ENCODE data around the gene FBLIM1. TPM values are rescaled to one million over a fixed set of nuclear protein-coding genes. Genes with fewer than 3 reads are reported as not detected.

Gene FBLIM1
- total and polyA plus RNA-seq, 9 donors: 39.0 to 160 (median 67.6) TPM

GRCh38 chr1:15834406-15835204 is 76.0 kb downstream of the FBLIM1 start:
- TF ChIP-seq POLR2A (IDR thresholded peaks at IDR 0.05): no peak
- TF ChIP-seq, protein P1, sequence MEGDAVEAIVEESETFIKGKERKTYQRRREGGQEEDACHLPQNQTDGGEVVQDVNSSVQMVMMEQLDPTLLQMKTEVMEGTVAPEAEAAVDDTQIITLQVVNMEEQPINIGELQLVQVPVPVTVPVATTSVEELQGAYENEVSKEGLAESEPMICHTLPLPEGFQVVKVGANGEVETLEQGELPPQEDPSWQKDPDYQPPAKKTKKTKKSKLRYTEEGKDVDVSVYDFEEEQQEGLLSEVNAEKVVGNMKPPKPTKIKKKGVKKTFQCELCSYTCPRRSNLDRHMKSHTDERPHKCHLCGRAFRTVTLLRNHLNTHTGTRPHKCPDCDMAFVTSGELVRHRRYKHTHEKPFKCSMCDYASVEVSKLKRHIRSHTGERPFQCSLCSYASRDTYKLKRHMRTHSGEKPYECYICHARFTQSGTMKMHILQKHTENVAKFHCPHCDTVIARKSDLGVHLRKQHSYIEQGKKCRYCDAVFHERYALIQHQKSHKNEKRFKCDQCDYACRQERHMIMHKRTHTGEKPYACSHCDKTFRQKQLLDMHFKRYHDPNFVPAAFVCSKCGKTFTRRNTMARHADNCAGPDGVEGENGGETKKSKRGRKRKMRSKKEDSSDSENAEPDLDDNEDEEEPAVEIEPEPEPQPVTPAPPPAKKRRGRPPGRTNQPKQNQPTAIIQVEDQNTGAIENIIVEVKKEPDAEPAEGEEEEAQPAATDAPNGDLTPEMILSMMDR (IDR thresholded peaks at IDR 0.05): peak in 1 of 3 donors; percentile 20
- 0 to 1% (median 0%) methylated on average over 47 to 77 of the region's 77 CpGs for WGBS, 3 donors
- H3K36me3 ChIP-seq: no peaks in the 10 kb centered on the region
- no peaks in the 10 kb centered on the region for H3K27me3 ChIP-seq
- peaks cover 3% of the 10 kb centered on the region for H3K4me1 ChIP-seq (ENCODE audit: insufficient read depth)
- intact Hi-C loops (cut with DNase I): loop anchor here in 1 of 4 donors (2.0 kb wide), 1 partner anchor 14 kb away; no protein-coding TSS in a partner anchor
- H3K9me3 ChIP-seq: no peaks in the 10 kb centered on the region
- peak overlapping the region; percentile 99 to 100 for H3K27ac ChIP-seq
- DNase-seq: peak; percentile 81 to 89 (median 87)
- H3K4me3 ChIP-seq: peak overlapping the region; percentile 53

DNA sequence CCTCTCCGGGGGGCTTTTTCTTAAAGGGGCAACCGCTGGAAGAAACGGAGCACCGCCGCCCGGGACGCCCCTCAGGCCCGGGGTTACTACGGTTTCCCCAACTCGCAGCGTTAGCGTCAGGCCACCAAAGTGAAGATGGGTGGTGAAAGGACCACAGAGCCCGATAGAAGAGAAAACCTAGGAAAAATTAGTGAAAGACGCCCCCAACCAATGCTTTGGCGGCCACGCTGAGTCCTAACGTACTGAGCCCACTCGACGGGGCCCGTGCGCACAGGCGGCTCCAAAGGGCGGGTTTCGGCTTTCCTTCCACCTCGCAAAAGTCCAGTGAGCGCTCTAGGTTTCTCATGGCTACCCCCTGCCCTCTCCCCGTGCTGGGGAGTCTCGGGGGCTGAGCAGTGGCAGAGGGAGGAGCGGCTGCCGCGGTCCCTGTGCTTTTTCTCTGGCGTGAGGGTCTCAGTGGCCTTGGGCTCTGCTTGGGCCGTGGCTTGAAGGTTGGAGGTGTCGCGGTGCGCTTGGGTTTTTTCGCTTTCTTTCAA is 76.7 kb downstream of the FBLIM1 start:
- H3K27me3 ChIP-seq: no peaks in the 10 kb centered on the region
- no peak for TF ChIP-seq POLR2A (IDR thresholded peaks at IDR 0.05)
- TF ChIP-seq, protein P1 (IDR thresholded peaks at IDR 0.05): peak in 1 of 3 donors; percentile 2
- no peaks in the 10 kb centered on the region for H3K9me3 ChIP-seq
- no peak for DNase-seq
- WGBS, 3 donors: 0 to 1% (median 1%) methylated on average over 37 of the region's 37 CpGs
- peak overlapping the region; percentile 99 to 100 for H3K27ac ChIP-seq
- peak overlapping the region; percentile 53 for H3K4me3 ChIP-seq
- intact Hi-C loops (cut with DNase I): loop anchor here in 1 of 4 donors (2.0 kb wide), 1 partner anchor 14 kb away; no protein-coding TSS in a partner anchor
- no peaks in the 10 kb centered on the region for H3K36me3 ChIP-seq
- peaks cover 3% of the 10 kb centered on the region for H3K4me1 ChIP-seq (ENCODE audit: insufficient read depth)

GRCh38 chr1:15835741-15836510 is 77.3 kb downstream of the FBLIM1 start:
- TF ChIP-seq, protein P1 (IDR thresholded peaks at IDR 0.05): no peak
- TF ChIP-seq EP300 (IDR thresholded peaks at IDR 0.05): peak; percentile 94
- peak; percentile 82 for TF ChIP-seq POLR2A (IDR thresholded peaks at IDR 0.05)
- peak; percentile 100 for DNase-seq
- intact Hi-C loops (cut with DNase I): loop anchor here in 1 of 4 donors (2.0 kb wide), 1 partner anchor 13 kb away; no protein-coding TSS in a partner anchor
- H3K36me3 ChIP-seq: no peaks in the 10 kb centered on the region
- peak overlapping the region; percentile 99 to 100 for H3K27ac ChIP-seq
- no peaks in the 10 kb centered on the region for H3K9me3 ChIP-seq
- WGBS, 3 donors: 1 to 2% (median 2%) methylated on average over 59 to 66 of the region's 66 CpGs
- H3K4me3 ChIP-seq: peak overlapping the region; percentile 53
- no peaks in the 10 kb centered on the region for H3K4me1 ChIP-seq (ENCODE audit: insufficient read depth)
- no peaks in the 10 kb centered on the region for H3K27me3 ChIP-seq

Other genes starting within 250 kb of the FBLIM1 start
- 10 to 100 TPM; 13.4 to 62.0 (median 44.4) TPM for gene CASP9, start 234.6 kb upstream of the FBLIM1 start, total RNA-seq
- gene CASP9, start 234.6 kb upstream of the FBLIM1 start, polyA plus RNA-seq: 10 to 100 TPM; 21.1 to 33.5 TPM
- 10 to 100 TPM; 12.3 to 33.3 (median 17.9) TPM for gene DNAJC16, start 231.9 kb upstream of the FBLIM1 start, total RNA-seq
- gene DNAJC16, start 231.9 kb upstream of the FBLIM1 start, polyA plus RNA-seq: 1 to 10 TPM; 4.7 to 10.0 TPM
- gene AGMAT, start 173.7 kb upstream of the FBLIM1 start, total RNA-seq: under 1 TPM in 3 of 7 donors, not detected in 4; 0.30 to 0.31 (median 0.30) TPM
- gene AGMAT, start 173.7 kb upstream of the FBLIM1 start, polyA plus RNA-seq: 1 to 10 TPM in 1 of 2 donors, under 1 TPM in 1; 0.08 to 1.5 TPM
- 10 to 100 TPM; 18.7 to 30.9 (median 23.1) TPM for gene DDI2, start 141.3 kb upstream of the FBLIM1 start, total RNA-seq
- 1 to 10 TPM; 4.2 to 9.6 TPM for gene DDI2, start 141.3 kb upstream of the FBLIM1 start, polyA plus RNA-seq
- gene PLEKHM2, start 74.5 kb upstream of the FBLIM1 start, total RNA-seq: 10 to 100 TPM; 26.5 to 81.8 (median 55.1) TPM
- 10 to 100 TPM; 22.1 to 45.0 TPM for gene PLEKHM2, start 74.5 kb upstream of the FBLIM1 start, polyA plus RNA-seq
- 1 to 10 TPM; 1.1 to 2.5 (median 2.0) TPM for gene SLC25A34, start 22.5 kb upstream of the FBLIM1 start, total RNA-seq
- 1 to 10 TPM; 1.0 to 1.3 TPM for gene SLC25A34, start 22.5 kb upstream of the FBLIM1 start, polyA plus RNA-seq
- gene TMEM82, start 16.3 kb upstream of the FBLIM1 start, total RNA-seq: not detected
- not detected for gene TMEM82, start 16.3 kb upstream of the FBLIM1 start, polyA plus RNA-seq
- 1 to 10 TPM in 6 of 7 donors, under 1 TPM in 1; 0.65 to 3.3 (median 1.2) TPM for gene UQCRHL, start 48.9 kb downstream of the FBLIM1 start, total RNA-seq
- 1 to 10 TPM; 1.4 to 5.6 TPM for gene UQCRHL, start 48.9 kb downstream of the FBLIM1 start, polyA plus RNA-seq
- gene SPEN, start 88.9 kb downstream of the FBLIM1 start, total RNA-seq: 10 to 100 TPM; 38.0 to 93.2 (median 65.6) TPM
- gene SPEN, start 88.9 kb downstream of the FBLIM1 start, polyA plus RNA-seq: 10 to 100 TPM; 30.5 to 41.7 TPM
- 10 to 100 TPM; 18.8 to 45.7 (median 29.8) TPM for gene ZBTB17, start 217.3 kb downstream of the FBLIM1 start, total RNA-seq
- 10 to 100 TPM in 1 of 2 donors, 1 to 10 TPM in 1; 3.7 to 33.1 TPM for gene ZBTB17, start 217.3 kb downstream of the FBLIM1 start, polyA plus RNA-seq
- not detected for gene SRARP, start 245.4 kb downstream of the FBLIM1 start, total RNA-seq
- not detected for gene SRARP, start 245.4 kb downstream of the FBLIM1 start, polyA plus RNA-seq